ENCODE results near the gene HEBP2. TPM values are rescaled to one million over a fixed set of nuclear protein-coding genes. Genes with fewer than 3 reads are reported as not detected.
A peak's percentile ranks its signal among the peaks of the same experiment; 100 is the strongest.

The HEBP2 gene
- polyA plus RNA-seq, 2 of the 4 experiments (the other 2 are of a cell fraction) = 18.0 to 22.1 TPM

DNA sequence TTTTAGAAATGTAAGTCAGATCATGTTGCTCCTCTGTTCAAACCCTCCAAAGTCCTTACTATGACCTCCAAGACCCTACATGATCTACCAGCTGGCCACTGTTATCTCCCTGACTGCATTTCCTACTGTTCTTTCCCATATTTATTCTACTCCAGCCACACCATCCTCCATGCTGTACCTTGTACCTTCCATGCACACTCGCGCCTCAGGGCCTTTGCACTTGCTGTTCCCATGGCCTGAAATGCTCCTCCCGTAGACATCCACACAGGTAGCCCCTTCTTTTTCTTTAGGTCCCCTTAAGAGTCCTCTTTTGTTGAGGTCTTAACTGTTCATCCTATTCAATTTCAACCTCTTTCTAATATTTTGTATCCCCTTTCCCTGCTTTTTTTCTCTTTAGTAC lies 47.0 kb downstream of the HEBP2 start:
- H3K27ac ChIP-seq = no peak overlapping the region
- ATAC-seq = no peak
- no peak for FAIRE-seq
- POLR2A ChIA-PET = no interaction called here
- WGBS (ENCODE audit: missing lambda C conversion rate) = 93% methylated on average over 3 of the region's 3 CpGs
- peaks cover 14% of the 10 kb centered on the region for H3K4me1 ChIP-seq
- no peak overlapping the region for H3K4me3 ChIP-seq
- DNase-seq (ENCODE audit: low read depth in 1 of 2, low spot score in 1 of 2) = no peak
- no peak overlapping the region for H3K4me2 ChIP-seq
- CTCF ChIA-PET = no interaction called here
- no peak for TF ChIP-seq CHD4 (IDR thresholded peaks at IDR 0.05; ENCODE audit: borderline replicate concordance)
- TF ChIP-seq, protein P1, sequence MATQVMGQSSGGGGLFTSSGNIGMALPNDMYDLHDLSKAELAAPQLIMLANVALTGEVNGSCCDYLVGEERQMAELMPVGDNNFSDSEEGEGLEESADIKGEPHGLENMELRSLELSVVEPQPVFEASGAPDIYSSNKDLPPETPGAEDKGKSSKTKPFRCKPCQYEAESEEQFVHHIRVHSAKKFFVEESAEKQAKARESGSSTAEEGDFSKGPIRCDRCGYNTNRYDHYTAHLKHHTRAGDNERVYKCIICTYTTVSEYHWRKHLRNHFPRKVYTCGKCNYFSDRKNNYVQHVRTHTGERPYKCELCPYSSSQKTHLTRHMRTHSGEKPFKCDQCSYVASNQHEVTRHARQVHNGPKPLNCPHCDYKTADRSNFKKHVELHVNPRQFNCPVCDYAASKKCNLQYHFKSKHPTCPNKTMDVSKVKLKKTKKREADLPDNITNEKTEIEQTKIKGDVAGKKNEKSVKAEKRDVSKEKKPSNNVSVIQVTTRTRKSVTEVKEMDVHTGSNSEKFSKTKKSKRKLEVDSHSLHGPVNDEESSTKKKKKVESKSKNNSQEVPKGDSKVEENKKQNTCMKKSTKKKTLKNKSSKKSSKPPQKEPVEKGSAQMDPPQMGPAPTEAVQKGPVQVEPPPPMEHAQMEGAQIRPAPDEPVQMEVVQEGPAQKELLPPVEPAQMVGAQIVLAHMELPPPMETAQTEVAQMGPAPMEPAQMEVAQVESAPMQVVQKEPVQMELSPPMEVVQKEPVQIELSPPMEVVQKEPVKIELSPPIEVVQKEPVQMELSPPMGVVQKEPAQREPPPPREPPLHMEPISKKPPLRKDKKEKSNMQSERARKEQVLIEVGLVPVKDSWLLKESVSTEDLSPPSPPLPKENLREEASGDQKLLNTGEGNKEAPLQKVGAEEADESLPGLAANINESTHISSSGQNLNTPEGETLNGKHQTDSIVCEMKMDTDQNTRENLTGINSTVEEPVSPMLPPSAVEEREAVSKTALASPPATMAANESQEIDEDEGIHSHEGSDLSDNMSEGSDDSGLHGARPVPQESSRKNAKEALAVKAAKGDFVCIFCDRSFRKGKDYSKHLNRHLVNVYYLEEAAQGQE (IDR thresholded peaks at IDR 0.05) = no peak
- no peak for TF ChIP-seq NPAS2 (CRISPR knock-in tag; IDR thresholded peaks at IDR 0.05; ENCODE audit: borderline replicate concordance)
- no peak for TF ChIP-seq GATA3 (IDR thresholded peaks at IDR 0.05; ENCODE audit: borderline replicate concordance)
- TF ChIP-seq TFCP2L1 (CRISPR knock-in tag; IDR thresholded peaks at IDR 0.05) = no peak
- no peaks in the 10 kb centered on the region for H3K9me3 ChIP-seq

DNA sequence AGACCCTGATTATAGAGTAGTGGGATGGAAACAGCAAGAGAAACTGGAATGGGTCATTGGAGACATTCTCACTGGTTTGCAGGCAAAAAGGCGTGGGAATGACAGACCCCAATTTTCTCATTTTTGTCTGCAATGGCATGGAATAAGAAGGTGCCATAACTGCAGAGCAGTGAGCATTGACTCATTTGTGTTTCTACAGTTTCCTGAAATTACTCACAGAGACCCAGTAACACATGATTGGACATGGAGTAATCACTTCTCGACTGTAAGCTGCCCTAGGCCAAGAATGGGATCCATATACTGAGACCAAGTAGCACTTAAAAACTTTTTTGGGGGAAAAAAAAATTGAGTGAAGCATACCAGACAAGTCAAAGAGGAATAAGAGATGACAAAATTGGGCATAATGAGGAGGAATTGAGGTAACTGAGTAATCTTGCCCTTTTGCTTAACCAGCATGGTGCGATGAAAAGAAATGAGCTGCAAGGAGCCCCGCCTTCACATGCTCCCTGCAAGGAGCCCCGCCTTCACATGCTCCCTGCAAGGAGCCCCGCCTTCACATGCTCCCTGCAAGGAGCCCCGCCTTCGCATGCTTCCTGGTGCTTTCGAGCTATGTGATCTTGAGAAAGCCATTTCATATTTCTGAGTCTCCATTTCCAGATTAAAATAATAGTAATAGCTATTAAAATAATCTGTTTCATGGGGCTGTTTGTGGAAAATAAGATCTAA lies 51.1 kb downstream of the HEBP2 start:
- CTCF ChIA-PET = interaction anchor here (1.8 kb wide), 1 partner anchor 311 kb away, joined by 3 read pairs; no protein-coding TSS in a partner anchor
- H3K27ac ChIP-seq = peak overlapping the region; percentile 40 to 63; a peak in 4 of 6 replicates
- peak overlapping the region; percentile 68 for H3K4me2 ChIP-seq
- WGBS (ENCODE audit: missing lambda C conversion rate) = 42% methylated on average over 9 of the region's 9 CpGs
- FAIRE-seq (no peak), DNase-seq (ENCODE audit: low read depth in 1 of 2, low spot score in 1 of 2) (peak; percentile 8 to 29), ATAC-seq (peak; percentile 89 to 91)
- H3K4me1 ChIP-seq = peaks cover 19% of the 10 kb centered on the region
- no peak overlapping the region for H3K4me3 ChIP-seq
- POLR2A ChIA-PET = interaction anchor here (1.4 kb wide), 1 partner anchor 14 kb away, joined by 7 read pairs; no protein-coding TSS in a partner anchor
- TF ChIP-seq EHMT2 (IDR thresholded peaks at IDR 0.05; ENCODE audit: low read depth) (no peak), ESRRA (IDR thresholded peaks at IDR 0.05; ENCODE audit: borderline replicate concordance, low read length) (no peak), FOXS1 (CRISPR knock-in tag; IDR thresholded peaks at IDR 0.05) (no peak), PHF8 (IDR thresholded peaks at IDR 0.05; ENCODE audit: borderline replicate concordance, low read depth) (no peak), MAZ (IDR thresholded peaks at IDR 0.05; ENCODE audit: borderline replicate concordance, low read depth, low read length) (no peak), HEYL (CRISPR knock-in tag; IDR thresholded peaks at IDR 0.05) (no peak), RAD21 (conservative IDR thresholded peaks at IDR 0.05 in 1 of 2, IDR thresholded peaks at IDR 0.05 in 1 of 2) (no peak), FOSB (CRISPR knock-in tag; IDR thresholded peaks at IDR 0.05) (no peak), ZFP36 (IDR thresholded peaks at IDR 0.05; ENCODE audit: borderline replicate concordance, partially characterized antibody) (no peak), HDAC2 (IDR thresholded peaks at IDR 0.05) (no peak), ZNF302 (CRISPR knock-in tag; IDR thresholded peaks at IDR 0.05) (no peak), CHD4 (IDR thresholded peaks at IDR 0.05; ENCODE audit: borderline replicate concordance) (no peak), TP53 (CRISPR knock-in tag; IDR thresholded peaks at IDR 0.05) (no peak)
- TF ChIP-seq, protein P2, sequence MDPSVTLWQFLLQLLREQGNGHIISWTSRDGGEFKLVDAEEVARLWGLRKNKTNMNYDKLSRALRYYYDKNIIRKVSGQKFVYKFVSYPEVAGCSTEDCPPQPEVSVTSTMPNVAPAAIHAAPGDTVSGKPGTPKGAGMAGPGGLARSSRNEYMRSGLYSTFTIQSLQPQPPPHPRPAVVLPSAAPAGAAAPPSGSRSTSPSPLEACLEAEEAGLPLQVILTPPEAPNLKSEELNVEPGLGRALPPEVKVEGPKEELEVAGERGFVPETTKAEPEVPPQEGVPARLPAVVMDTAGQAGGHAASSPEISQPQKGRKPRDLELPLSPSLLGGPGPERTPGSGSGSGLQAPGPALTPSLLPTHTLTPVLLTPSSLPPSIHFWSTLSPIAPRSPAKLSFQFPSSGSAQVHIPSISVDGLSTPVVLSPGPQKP (IDR thresholded peaks at IDR 0.05; ENCODE audit: low read depth, low read length) = no peak
- TF ChIP-seq, protein P3, sequence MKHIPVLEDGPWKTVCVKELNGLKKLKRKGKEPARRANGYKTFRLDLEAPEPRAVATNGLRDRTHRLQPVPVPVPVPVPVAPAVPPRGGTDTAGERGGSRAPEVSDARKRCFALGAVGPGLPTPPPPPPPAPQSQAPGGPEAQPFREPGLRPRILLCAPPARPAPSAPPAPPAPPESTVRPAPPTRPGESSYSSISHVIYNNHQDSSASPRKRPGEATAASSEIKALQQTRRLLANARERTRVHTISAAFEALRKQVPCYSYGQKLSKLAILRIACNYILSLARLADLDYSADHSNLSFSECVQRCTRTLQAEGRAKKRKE (CRISPR knock-in tag; IDR thresholded peaks at IDR 0.05; ENCODE audit: low read depth) = no peak
- TF ChIP-seq, protein P4, sequence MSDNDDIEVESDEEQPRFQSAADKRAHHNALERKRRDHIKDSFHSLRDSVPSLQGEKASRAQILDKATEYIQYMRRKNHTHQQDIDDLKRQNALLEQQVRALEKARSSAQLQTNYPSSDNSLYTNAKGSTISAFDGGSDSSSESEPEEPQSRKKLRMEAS (IDR thresholded peaks at IDR 0.05) = no peak
- TF ChIP-seq, protein P1 (IDR thresholded peaks at IDR 0.05) = no peak
- no peaks in the 10 kb centered on the region for H3K9me3 ChIP-seq
